Endometrium (tissue), 2 donors: ENCODE measurements around the gene MACROD2.

Experiments used
- FAIRE-seq: peaks from 2 replicates; lab custom pipeline; 2012; peaks lifted over from hg19 to GRCh38; lab: Jason Lieb, UNC
- donor health status: control.
- donor health status: control.

MACROD2 gene

DNA sequence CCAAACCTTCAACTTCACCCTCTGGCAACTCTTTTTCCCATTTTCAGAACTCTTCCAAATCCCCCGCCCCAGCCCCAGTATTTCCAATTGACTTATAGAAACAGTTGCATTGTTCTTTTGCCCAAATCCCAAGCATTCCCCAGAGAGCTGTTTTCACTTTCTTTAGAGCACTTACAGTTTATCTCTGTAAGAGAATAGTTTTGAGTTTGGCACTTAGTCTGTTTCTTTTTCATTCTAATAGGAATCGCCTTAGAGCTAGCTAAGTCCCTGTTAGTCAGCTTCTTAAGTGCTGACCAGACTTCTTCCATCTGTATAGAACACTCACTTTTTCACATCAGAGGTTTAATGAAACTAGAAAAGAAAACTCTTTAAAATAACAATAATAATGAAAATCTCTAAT lies 716.3 kb downstream of the MACROD2 start:
- FAIRE-seq: no peak

GRCh38 chr20:14712302-14712739 lies 717.0 kb downstream of the MACROD2 start:
- no peak for FAIRE-seq

DNA sequence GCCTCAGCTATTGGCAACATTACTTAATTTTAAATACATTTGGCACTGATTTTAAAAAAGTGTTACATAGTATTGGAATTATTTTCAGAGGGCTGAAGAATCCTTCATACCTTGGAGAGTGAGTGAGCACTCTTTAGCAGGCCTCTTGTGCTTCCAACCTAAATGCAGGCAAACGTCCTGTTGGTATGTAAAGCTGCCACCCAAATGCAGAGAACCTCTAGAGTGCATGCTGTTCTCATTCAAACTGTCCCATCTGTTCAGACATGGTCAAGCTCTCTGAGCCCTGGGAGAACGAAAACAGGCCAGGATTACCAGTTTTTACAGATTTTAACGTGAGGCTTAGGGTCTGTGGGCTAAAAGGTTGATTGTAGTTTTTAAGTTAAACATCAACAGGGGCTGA lies 720.1 kb downstream of the MACROD2 start:
- FAIRE-seq: no peak

DNA sequence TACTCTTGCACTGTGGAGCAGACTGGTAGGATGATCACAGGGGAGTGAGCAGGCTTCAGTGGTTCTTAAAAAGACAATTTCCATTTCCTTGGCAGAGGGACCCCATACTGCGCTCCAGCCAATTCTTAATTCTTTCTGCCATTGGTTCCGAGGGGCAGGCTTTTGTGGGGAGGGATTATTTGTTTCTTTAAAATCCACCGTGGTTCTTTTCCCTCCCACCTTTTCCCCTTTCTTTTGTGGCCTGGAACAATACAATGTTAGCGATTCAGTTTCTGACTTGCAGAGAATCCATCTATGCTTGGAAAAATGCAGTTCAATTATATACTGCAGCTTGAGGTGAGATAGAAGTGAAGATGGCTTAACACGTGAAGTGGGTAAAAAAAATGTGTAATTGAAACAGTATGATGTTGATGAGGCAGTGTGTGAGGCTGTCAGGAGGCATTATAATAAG lies 721.1 kb downstream of the MACROD2 start:
- FAIRE-seq: no peak

GRCh38 chr20:14717134-14717999 lies 722.1 kb downstream of the MACROD2 start:
- no peak for FAIRE-seq

- FAIRE-seq: no peak
Observed at GRCh38 chr20:14720251-14720650, 724.9 kb downstream of the MACROD2 start.

- no peak for FAIRE-seq
Observed at GRCh38 chr20:14721926-14722452, 726.7 kb downstream of the MACROD2 start.

DNA sequence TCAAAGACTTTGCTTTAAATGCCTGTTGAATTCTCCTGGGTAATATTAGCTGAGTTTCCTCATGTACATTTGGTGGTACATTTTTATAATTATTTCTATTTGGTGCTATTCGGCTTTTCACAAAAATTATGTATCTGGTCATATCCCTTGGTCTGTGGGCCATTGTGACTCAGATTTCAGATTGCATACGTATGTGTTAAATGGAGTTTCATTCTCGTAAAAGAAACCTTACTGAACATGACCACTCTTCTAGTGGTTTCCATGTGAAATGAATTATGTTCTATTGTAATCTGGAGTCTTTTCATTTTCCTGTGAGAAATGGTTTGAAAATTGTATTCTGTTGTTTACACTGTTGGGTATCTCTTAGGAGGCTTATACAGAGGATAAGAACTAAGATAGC lies 728.3 kb downstream of the MACROD2 start:
- no peak for FAIRE-seq

DNA sequence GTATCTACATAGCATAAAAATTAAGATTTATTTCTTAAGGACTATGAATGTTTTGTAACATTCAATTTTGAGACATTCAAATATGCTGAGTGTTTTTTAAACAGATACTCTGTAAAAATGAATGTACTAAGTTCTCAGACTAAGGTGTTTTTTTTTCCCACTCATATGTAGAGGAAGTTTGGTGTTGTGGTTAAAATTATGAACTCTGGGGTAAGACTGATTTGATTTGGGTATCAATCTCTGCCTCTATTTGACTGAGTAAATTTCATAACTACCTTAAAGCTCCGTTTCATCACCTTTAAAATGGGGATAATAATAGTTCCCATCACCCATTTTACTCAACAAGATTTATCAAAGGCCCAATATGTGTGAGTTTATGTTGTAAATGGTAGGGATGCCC lies 728.7 kb downstream of the MACROD2 start:
- FAIRE-seq: no peak

GRCh38 chr20:14724468-14724867 lies 729.2 kb downstream of the MACROD2 start:
- FAIRE-seq: no peak

- FAIRE-seq: no peak
Observed at GRCh38 chr20:14726591-14726990, 731.3 kb downstream of the MACROD2 start.

- no peak for FAIRE-seq
Observed at GRCh38 chr20:14727485-14728150, 732.3 kb downstream of the MACROD2 start.

DNA sequence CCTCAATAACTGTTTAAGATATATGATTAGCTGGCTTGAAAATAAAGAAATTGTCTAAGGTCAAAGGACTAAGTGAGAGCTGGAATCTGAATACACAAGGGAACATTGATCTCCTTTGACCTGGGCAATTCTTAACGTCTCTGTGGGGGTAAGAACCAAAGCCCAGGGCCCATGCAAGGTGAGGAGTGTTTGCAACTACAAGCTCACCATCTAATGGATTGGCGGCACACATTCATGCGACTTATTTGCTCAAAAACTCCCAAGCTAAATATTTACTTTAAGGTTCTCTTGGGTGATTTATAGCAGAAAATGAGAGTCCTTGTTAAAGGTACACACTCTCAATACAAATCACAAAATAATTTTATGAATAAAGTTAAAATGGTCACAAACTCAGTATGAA lies 734.1 kb downstream of the MACROD2 start:
- FAIRE-seq: no peak

- FAIRE-seq: no peak
Observed at GRCh38 chr20:14732343-14732742, 737.0 kb downstream of the MACROD2 start.

- FAIRE-seq: no peak
Observed at GRCh38 chr20:14732996-14733395, 737.7 kb downstream of the MACROD2 start.

DNA sequence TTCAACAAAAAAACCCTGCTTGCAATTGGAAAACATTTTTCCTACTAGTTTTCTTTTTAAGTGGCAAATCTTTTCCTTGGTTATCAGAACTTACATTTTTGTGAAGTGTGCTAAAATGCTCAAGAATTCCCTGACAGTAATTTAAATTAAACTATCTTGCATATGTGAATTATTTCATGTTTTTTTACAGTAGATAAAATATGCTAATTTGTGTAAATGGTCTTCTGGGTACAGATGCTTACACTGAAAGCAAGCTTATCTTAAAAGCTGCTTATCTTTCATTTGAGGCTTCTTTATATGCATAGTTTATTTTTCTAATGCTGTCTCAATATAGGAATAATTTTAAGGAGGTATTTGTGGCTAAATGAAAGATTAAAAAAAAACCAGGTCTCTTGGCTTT lies 745.1 kb downstream of the MACROD2 start:
- FAIRE-seq: no peak

DNA sequence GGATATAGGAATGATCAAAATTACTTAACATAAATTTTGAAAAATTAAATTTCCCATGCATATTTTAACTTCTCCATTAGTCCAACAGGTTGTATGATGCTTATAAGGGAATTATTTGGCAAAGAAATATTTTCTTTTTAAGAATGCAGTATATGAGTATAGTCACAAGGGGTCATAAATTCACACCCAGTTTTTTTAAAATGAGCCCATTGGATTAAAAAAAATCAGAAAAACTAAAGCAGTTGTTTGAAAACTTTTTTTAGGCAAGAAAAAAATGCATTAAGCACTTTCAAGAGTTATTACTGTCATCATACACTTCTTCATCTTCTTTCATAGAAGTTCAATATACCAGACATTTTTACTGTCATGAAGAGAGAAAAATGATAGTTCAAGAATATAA lies 746.3 kb downstream of the MACROD2 start:
- FAIRE-seq: no peak

DNA sequence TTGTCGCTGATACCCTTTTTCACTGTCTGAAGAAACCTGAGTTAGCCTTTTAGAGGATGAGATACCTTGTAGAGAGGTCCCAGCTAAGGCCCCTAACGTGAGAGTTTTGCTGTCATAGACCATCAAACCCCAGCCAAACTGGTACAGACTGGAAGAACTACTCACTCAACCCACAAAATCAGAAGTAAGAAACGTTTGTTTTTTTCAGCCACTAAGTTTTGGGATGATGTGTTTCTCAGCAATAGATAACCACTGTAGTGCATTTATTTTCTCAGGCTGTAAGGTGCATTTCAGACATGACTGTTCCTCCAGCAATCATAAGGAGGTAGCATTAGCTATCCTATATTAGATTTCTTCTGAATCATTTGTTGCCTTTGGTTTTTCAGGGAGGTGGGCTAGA lies 749.4 kb downstream of the MACROD2 start:
- no peak for FAIRE-seq

- no peak for FAIRE-seq
Observed at GRCh38 chr20:14745830-14746229, 750.5 kb downstream of the MACROD2 start.

- FAIRE-seq: no peak
Observed at GRCh38 chr20:14751191-14751590, 755.9 kb downstream of the MACROD2 start.

DNA sequence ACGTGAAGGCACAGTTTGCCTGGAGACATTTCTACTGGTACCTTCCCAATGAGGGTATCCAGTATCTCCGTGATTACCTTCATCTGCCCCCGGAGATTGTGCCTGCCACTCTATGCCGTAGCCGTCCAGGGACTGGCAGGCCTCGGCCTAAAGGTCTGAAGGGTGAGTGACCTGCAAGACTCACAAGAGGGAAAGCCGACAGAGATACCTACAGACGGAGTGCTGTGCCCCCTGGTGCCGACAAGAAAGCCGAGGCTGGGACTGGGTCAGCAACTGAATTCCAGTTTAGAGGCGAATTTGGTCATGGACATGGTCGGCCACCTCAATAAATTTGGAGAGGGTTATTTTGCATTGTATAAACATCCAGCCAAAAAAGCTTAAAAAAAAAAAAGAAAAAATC lies 762.4 kb downstream of the MACROD2 start:
- FAIRE-seq: no peak

GRCh38 chr20:14758356-14758755 lies 763.0 kb downstream of the MACROD2 start:
- no peak for FAIRE-seq

DNA sequence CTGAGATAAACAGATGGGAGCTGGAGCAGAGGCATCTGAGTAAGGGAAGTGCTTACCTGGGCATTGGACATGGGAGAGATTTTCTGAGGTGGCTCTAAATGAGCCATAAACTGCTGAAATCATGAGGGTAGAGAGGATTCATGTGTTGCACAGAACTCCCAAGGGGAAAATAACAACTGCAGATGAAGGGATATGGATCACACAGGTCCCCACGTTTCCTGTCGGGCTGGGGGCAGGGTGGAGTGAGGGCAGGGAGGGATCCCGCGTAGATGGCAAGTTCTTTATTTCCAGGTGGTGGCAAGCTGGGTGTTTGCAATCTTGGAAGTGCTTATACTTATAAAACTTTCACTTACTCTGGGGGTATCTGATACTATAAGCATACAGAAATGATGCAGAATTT lies 764.7 kb downstream of the MACROD2 start:
- no peak for FAIRE-seq
